ENCODE results near the gene NUCKS1.
"Not testable (repeated sequence)": the region's sequence is repeated elsewhere in the genome, so short reads cannot be mapped to it uniquely, and the experiment has no call there.

NUCKS1 gene

DNA sequence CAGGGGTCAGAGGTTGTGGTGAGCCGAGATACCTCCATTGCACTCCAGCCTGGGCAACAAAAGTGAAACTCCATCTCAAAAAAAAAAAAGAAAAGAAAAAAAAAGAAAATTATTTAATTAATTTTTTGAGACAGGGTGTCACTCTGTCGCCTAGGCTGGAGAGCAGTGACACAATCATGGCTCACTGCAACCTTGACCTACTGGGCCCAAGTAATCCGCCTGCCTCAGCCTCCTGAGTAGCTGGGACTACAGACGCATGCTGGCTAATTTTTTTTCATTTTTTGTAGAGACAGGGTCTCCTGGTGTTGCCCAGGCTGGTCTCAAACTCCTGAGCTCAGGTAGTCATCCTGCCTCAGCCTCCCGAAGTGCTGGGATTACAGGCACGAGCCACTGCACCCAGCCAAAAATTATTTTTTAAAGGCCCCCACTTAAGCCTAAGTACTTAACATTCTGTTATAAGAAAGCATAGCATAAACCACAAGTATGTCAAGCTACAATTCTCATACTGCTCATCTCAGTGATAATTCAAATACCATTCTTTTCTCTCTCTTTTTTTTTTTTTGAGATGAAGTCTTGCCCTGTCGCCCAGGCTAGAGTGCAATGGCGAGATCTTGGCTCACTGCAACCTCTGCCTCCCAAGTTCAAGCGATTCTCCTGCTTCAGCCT is 19.9 kb downstream of the NUCKS1 start:
- no peak for DNase-seq (ENCODE audit: low read depth)

- no peak for DNase-seq (ENCODE audit: low read depth)
These were observed 23.3 kb downstream of the NUCKS1 start for GRCh38 chr1:205726619-205727125.

- DNase-seq (ENCODE audit: low read depth), result no peak
These were observed 24.5 kb downstream of the NUCKS1 start for GRCh38 chr1:205725514-205725913.

DNA sequence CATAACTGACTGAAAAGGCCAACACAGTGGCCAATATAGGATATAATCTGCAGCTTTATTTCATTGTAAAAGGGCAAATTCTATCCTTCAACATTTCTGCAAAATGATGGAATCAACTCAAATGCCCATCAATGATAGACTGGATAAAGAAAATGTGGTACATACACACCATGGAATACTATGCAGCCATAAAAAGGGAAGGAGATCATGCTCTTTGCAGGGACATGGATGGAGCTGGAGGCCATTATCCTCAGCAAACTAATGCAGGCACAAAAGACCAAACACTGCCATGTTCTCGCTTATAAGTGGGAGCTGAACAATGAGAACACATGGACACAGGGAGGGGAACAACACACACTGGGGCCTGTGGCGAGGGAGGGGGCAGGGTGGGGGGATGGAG is 29.2 kb downstream of the NUCKS1 start:
- DNase-seq (ENCODE audit: low read depth), result not testable (repeated sequence)

GRCh38 chr1:205719762-205720161 is 30.2 kb downstream of the NUCKS1 start:
- DNase-seq (ENCODE audit: low read depth), result no peak

- no peak for DNase-seq (ENCODE audit: low read depth)
These were observed 31.0 kb downstream of the NUCKS1 start for GRCh38 chr1:205719015-205719414.

DNA sequence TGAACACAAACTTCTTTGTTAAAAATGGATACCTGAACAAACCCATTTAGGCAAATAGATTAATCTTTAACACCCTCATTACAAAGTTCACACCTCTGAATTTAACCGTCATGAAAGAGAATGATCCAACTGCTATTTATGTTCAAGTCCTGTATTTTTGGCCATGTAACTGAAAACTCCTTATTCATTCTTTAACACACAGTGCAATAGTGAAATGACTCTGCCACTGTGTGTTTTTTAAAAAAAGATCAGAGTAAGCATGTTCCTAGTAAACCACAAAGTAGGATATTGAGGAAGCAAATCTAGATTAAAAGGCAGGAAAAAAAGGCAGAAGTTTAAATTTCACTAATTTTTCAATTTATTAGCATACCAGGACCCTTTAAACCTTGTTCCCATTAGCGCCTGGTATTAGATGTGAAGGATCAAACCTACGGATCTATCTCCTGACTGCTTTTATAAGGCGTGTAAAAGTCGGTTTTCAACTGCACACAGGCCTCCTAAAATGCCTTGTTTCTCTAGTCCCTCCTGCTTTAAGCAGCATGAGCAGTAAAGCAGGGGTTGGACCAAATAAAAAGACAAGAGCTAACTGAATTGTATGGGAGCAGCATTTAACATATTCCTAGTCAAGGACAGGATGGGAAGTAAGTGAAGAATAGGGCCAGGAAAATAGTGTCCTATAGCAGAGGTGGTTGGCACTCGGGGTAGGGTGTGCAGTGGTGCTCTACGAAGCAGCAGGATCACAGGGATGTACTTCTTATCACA is 33.4 kb downstream of the NUCKS1 start:
- no peak for DNase-seq (ENCODE audit: low read depth)

GRCh38 chr1:205715628-205716027 is 34.4 kb downstream of the NUCKS1 start:
- no peak for DNase-seq (ENCODE audit: low read depth)

- DNase-seq (ENCODE audit: low read depth), result no peak
These were observed 35.1 kb downstream of the NUCKS1 start for GRCh38 chr1:205714906-205715246.

DNA sequence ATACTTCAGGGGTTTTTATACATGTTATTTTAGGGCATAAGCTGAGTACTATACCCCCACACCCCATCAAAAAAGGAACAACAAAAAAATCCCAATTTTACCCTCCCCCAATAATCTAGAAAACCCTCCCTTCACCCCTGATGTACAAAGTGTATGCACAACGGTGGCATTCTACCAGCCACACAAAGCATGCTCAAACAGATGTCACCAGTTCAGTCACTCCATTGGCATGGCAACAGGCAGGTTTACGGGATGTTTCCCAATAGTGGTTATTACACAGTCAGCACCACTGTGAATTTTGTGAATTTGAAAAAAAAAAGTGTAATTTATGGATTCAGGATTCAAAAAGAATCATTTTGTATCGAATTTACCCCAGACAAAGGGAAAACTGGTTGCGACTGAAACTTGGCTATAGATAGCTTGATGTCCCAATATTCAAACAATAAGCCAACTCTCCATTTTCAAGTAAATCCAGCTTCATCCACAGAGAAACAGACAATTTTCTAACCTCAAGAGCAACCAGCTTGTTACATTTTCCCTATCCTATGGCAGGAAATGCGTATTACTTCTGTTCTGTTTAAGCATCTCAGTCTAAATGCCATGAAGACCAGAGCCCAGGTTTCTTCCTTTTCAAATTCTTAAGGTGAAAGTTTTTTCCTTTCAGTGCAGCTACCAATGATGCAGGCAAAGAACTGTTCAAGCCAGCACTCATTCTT is 35.6 kb downstream of the NUCKS1 start:
- DNase-seq (ENCODE audit: low read depth), result no peak

DNA sequence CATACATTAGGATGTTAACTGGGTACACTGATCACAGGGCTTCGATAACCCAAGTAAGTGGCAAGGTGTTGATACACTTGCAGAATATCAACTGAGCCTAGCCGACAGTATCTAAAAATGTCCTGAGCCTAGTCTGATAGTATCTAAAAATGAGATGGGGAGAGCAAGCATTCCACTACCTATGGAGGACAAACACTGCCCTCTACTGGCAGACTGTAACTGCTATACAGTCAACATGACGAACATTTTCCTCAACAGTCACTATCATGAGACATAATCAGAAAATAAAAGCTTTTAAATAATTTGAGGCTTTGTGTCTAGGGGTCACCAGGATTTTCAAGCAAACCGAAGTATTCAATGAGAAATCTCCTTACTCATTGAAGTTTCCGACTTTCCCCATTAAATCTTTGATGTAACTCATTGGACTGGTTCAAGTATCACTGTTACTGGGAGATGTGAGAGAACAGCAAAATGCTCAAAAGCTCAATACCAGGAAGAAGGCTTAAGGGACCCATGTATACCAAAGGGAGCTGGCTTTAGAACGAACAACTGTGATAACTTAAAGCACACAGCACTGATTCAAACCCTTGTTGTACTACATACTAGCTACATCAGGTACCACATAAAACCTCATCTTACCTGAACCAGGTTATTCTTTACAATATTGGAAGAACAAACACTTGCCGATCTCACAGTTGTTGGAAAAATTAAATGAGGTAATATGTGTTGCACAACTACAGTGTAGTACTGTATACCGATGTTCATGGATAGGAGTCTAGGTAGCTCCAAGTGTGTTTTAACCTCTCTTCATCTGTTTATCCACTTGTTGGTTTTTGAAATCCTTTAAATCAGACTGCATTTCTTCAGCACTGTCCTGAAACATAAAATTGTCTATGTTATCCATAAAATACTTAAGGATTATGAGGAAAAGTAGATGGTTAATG is 38.6 kb downstream of the NUCKS1 start:
- peak; percentile 3 for DNase-seq (ENCODE audit: low read depth)

DNA sequence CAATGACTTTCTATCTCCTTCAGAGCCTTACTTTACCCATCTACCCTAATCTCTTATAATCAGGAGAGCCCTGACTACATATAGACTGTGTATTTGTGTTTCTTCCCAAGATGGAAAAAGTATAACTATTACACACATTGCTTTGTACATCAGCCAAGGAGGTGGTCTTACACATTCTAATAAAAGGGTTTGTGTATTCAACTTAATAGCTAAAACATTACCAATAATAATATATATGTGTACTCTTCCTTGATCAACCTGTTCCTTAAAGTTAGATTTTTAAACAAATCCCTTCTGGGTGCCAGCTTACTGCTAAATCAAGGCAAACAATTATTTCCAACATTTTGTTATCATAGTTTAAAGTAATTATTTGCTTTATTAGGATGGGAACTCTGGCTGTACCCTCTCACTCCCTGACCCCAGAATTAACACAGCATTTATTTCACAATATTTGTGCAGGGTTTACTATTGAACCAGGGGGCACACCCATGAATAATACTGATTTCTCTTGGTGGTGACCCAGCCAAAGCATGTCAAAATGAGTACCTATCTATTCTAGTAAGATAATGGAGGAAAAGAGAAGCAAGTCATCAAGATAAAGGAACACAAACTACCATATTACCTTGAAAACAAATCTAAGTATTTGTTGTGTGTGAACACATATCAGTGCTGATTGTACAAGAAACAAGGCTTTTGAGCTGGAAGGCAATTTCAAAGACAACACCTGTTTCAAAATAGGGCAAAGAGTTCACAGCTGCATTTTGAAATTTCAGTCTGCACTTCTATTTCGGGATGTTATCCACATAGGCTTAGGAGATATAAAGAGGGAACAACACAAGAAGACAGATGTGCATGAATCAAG is 39.5 kb downstream of the NUCKS1 start:
- no peak for DNase-seq (ENCODE audit: low read depth)

DNA sequence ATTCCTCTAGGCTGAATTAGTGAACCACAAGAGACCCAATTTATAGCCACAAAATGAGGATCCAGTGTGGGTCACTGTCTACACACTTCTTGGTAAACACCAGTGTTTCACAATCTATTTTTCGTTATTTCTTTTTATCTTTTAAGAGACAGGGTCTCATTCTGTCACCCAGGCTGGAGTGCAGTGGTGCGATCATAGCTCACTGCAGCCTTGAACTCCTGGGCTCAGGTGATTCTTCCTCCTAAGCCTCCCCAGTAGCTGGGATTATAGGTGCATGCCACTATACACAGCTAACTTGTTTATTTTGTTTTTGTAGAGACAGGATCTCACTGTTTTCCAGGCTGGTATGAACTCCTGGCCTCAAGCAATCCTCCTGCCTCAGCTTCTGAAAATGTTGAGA is 40.3 kb downstream of the NUCKS1 start:
- no peak for DNase-seq (ENCODE audit: low read depth)

- DNase-seq (ENCODE audit: low read depth), result no peak
These were observed 41.0 kb downstream of the NUCKS1 start for GRCh38 chr1:205709059-205709398.

- DNase-seq (ENCODE audit: low read depth), result no peak
These were observed 43.1 kb downstream of the NUCKS1 start for GRCh38 chr1:205706601-205707502.

GRCh38 chr1:205704903-205705302 is 45.1 kb downstream of the NUCKS1 start:
- no peak for DNase-seq (ENCODE audit: low read depth)

DNA sequence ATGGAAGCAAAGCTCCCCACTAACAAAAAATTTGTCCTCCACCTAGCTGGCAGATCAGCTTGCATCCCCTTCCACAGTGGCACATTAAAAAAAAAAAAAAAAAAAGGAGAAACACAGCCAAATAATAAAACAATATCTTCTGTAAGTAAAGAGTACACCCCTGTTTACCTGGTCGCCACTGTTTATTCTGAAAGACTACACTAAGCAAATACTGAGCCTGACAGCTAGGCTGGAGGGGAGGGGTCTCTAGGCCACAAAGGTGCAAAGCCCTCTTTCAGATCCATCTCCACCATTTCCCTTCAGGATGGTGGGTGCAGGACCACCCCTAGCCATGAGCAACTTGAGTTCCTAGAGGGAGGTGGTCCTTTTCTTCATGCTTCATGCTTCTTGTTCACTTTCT is 46.9 kb downstream of the NUCKS1 start:
- no peak for DNase-seq (ENCODE audit: low read depth)

DNA sequence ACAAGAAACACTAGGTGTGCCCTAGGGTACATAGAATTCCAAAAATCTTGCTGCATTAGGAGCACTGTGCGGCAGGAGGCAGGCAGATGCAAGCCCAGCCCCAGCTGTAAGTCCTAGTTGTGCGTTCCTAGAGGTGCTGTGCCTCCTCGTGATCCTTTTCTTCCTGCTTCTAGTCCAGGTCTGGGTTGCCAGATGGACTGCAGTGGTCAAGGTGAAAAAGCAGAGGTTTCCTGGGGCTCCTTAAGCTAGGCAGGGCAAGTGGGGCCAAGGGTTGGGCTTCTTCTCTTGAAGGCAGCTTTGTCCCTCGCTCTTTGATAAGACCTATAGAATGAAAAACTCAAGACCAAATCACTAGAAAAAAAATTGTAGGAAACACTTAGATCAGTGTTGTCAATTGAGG is 48.1 kb downstream of the NUCKS1 start:
- DNase-seq (ENCODE audit: low read depth), result no peak

- DNase-seq (ENCODE audit: low read depth), result no peak
These were observed 48.6 kb downstream of the NUCKS1 start for GRCh38 chr1:205701420-205701819.

- no peak for DNase-seq (ENCODE audit: low read depth)
These were observed 49.0 kb downstream of the NUCKS1 start for GRCh38 chr1:205700865-205701401.

All from activated T-helper 1 cell treated with Interleukin-2 at 50 U/mL for 16 hours (primary cell).